Measurements from ENCODE around the gene ATF6. TPM values are rescaled to one million over a fixed set of nuclear protein-coding genes. Genes with fewer than 3 reads are reported as not detected.

Gene ATF6
- polyA plus RNA-seq, 2 of the 4 experiments (the other 2 are of a cell fraction): 8.6 to 28.0 TPM

DNA sequence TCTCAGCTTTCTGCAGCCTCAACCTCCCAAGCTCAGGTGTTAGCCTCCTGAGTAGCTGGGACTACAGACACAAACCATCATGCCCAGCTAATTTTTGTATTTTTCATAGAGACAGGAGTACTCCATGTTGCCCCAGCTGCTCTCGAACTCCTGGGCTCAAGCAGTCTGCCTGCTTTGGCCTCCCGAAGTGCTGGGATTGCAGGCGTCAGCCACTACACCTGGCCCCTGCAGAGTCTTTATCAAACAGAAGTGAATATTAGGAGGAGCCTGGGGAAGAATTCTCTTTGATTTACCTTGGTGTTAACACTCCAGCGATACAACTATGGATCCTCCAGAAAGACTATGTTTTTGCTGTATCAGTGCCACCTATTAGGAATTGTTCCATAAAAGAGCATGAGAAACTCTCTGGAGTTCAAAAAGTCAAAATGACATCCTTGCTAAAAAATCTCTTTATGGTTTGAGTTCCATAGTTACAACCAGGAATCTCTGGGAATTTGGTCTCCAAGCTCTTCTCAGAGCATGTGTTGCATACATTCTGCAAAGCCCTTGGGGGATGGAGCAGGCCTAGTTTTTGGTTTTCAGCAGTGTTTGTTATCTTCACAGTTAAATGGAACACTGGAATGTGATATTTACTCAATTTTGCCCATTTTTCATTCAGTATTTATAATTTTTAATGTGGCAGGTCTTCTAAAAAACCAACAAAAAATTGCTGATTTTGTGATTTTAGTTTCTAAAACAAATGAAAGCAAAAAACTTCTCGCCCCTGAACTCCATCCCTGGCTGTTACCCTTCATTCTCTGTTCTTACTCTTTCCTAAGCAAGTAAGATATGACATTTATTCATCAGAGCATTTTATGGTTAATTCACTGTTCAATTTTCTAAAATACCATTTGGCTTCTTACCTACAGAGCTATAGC lies 180.2 kb downstream of the ATF6 start:
- peaks cover 2% of the 10 kb centered on the region; the same call in 2 of the 3 replicates for H3K4me1 ChIP-seq
- TF ChIP-seq MAFK (IDR thresholded peaks at IDR 0.05; ENCODE audit: partially characterized antibody) (peak; percentile 85), BHLHE40 (IDR thresholded peaks at IDR 0.05; ENCODE audit: low read depth, low read length) (no peak), HDAC2 (IDR thresholded peaks at IDR 0.05) (no peak)
- TF ChIP-seq, protein P1, sequence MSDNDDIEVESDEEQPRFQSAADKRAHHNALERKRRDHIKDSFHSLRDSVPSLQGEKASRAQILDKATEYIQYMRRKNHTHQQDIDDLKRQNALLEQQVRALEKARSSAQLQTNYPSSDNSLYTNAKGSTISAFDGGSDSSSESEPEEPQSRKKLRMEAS (IDR thresholded peaks at IDR 0.05): no peak
- TF ChIP-seq, protein P2, sequence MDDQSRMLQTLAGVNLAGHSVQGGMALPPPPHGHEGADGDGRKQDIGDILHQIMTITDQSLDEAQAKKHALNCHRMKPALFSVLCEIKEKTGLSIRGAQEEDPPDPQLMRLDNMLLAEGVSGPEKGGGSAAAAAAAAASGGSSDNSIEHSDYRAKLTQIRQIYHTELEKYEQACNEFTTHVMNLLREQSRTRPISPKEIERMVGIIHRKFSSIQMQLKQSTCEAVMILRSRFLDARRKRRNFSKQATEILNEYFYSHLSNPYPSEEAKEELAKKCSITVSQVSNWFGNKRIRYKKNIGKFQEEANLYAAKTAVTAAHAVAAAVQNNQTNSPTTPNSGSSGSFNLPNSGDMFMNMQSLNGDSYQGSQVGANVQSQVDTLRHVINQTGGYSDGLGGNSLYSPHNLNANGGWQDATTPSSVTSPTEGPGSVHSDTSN (IDR thresholded peaks at IDR 0.05): no peak
- CTCF ChIA-PET: interaction anchor here (0.6 kb wide), 1 partner anchor 223 kb away, joined by 3 read pairs; no protein-coding TSS in a partner anchor
- ATAC-seq: no peak
- POLR2A ChIA-PET: no interaction called here
- no peak for DNase-seq (ENCODE audit: low read depth in 1 of 2, low spot score in 1 of 2)
- no peak overlapping the region for H3K4me3 ChIP-seq
- no peak overlapping the region for H3K27ac ChIP-seq
- no peaks in the 10 kb centered on the region for H3K9me3 ChIP-seq
- no peak for FAIRE-seq
- WGBS (ENCODE audit: missing lambda C conversion rate): 91% methylated on average over 5 of the region's 5 CpGs
- no peak overlapping the region for H3K4me2 ChIP-seq

DNA sequence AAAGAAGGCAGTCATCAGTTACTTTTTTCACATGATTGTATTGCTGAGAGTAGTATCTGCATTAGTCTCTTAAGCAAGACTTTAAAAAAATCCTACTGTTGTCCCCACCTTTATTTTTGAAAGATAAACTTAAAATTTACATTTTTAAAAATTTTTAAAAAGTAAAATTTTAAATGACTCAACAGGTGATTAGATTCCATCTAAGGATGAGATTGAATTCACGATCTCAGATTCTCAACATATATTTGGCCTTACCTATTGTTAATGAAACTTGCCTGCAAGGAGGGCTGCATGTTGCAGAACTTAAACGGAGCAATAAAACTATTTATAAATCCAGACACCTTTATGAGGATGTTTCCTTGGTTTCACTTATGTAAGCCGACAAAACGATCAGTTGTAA lies 182.3 kb downstream of the ATF6 start:
- TF ChIP-seq CHD4 (IDR thresholded peaks at IDR 0.05; ENCODE audit: borderline replicate concordance): no peak
- no peak for TF ChIP-seq MAZ (IDR thresholded peaks at IDR 0.05; ENCODE audit: borderline replicate concordance, low read depth, low read length)
- TF ChIP-seq, protein P3, sequence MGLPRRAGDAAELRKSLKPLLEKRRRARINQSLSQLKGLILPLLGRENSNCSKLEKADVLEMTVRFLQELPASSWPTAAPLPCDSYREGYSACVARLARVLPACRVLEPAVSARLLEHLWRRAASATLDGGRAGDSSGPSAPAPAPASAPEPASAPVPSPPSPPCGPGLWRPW (IDR thresholded peaks at IDR 0.05): no peak
- TF ChIP-seq MYC (IDR thresholded peaks at IDR 0.05; ENCODE audit: borderline replicate concordance, low read length): no peak
- TF ChIP-seq CBX2 (IDR thresholded peaks at IDR 0.05; ENCODE audit: borderline replicate concordance, low read depth): no peak
- Histone ChIP-seq H3K9me3 (no peaks in the 10 kb centered on the region), H3K4me1 (no peaks in the 10 kb centered on the region; the same call in 2 of the 3 replicates), H3K4me3 (no peak overlapping the region), H3K4me2 (no peak overlapping the region), H3K27ac (no peak overlapping the region)
- no peak for DNase-seq (ENCODE audit: low read depth in 1 of 2, low spot score in 1 of 2)
- FAIRE-seq: no peak
- 91% methylated on average over 4 of the region's 4 CpGs for WGBS (ENCODE audit: missing lambda C conversion rate)
- ATAC-seq: no peak
- ChIA-PET CTCF (interaction anchor here (0.6 kb wide), 1 partner anchor 56 kb away, joined by 3 read pairs; no protein-coding TSS in a partner anchor), POLR2A (no interaction called here)

DNA sequence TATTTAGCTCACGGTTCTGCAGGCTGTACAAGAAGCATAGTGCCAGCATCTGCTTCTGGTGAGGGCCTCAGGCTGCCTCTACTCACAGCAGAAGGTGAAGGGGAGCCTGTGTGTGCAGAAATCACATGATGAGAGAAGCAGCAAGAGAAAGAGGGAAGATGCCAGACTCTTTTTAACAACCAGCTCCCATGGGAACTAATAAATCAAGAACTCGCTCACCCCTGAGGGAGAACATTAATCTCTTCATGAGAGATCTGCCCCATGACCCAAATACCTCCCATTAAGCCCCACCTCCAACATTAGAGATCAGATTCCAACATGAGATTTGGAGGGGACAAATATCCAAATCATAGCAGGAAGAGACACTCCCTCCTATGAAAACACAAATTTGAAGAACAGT lies 183.4 kb downstream of the ATF6 start:
- FAIRE-seq: no peak
- TF ChIP-seq ZC3H11A (IDR thresholded peaks at IDR 0.05) (no peak), BHLHE40 (IDR thresholded peaks at IDR 0.05; ENCODE audit: low read depth, low read length) (no peak), CHD2 (IDR thresholded peaks at IDR 0.05; ENCODE audit: low read length, partially characterized antibody) (no peak), FOSB (CRISPR knock-in tag; IDR thresholded peaks at IDR 0.05) (no peak), ZFP36 (IDR thresholded peaks at IDR 0.05; ENCODE audit: borderline replicate concordance, partially characterized antibody) (no peak), POLR2AphosphoS2 (conservative IDR thresholded peaks at IDR 0.05; ENCODE audit: low read length) (no peak), CHD4 (IDR thresholded peaks at IDR 0.05; ENCODE audit: borderline replicate concordance) (no peak), ESRRA (IDR thresholded peaks at IDR 0.05; ENCODE audit: borderline replicate concordance, low read length) (no peak), HDAC2 (IDR thresholded peaks at IDR 0.05) (no peak), RNF2 (IDR thresholded peaks at IDR 0.05; ENCODE audit: borderline replicate concordance, low read depth) (no peak), RARB (CRISPR knock-in tag; IDR thresholded peaks at IDR 0.05) (no peak), GATA3 (IDR thresholded peaks at IDR 0.05; ENCODE audit: borderline replicate concordance) (no peak), TFCP2L1 (CRISPR knock-in tag; IDR thresholded peaks at IDR 0.05) (no peak), EHMT2 (IDR thresholded peaks at IDR 0.05; ENCODE audit: low read depth) (no peak), CBX8 (IDR thresholded peaks at IDR 0.05) (no peak), SMC3 (IDR thresholded peaks at IDR 0.05) (no peak)
- TF ChIP-seq, protein P1 (IDR thresholded peaks at IDR 0.05): no peak
- TF ChIP-seq, protein P4, sequence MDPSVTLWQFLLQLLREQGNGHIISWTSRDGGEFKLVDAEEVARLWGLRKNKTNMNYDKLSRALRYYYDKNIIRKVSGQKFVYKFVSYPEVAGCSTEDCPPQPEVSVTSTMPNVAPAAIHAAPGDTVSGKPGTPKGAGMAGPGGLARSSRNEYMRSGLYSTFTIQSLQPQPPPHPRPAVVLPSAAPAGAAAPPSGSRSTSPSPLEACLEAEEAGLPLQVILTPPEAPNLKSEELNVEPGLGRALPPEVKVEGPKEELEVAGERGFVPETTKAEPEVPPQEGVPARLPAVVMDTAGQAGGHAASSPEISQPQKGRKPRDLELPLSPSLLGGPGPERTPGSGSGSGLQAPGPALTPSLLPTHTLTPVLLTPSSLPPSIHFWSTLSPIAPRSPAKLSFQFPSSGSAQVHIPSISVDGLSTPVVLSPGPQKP (IDR thresholded peaks at IDR 0.05; ENCODE audit: low read depth, low read length): no peak
- Histone ChIP-seq H3K4me3 (no peak overlapping the region), H3K4me1 (peaks cover 10% of the 10 kb centered on the region), H3K9me3 (no peaks in the 10 kb centered on the region), H3K4me2 (no peak overlapping the region), H3K27ac (no peak overlapping the region)
- WGBS (ENCODE audit: missing lambda C conversion rate): 72% methylated on average over 2 of the region's 2 CpGs
- ChIA-PET CTCF (no interaction called here), POLR2A (no interaction called here)
- ATAC-seq: no peak
- DNase-seq (ENCODE audit: low read depth in 1 of 2, low spot score in 1 of 2): no peak
